GM20000 (cell line): ENCODE results near the gene VEPH1.
A peak's percentile ranks its signal among the peaks of the same experiment; 100 is the strongest.

Experiments
- DNase-seq: peaks from one replicate; pipeline ENCODE4 v3.0.0; 2012; ENCODE audit warnings: low spot score
- CTCF ChIP-seq: IDR thresholded peaks from 2 replicates; pipeline ENCODE4 v1.5.1; 2012; ENCODE audit warnings: mild to moderate bottlenecking, control low read depth; ENCODE audit errors: extremely low read depth, missing control alignments

Gene VEPH1

GRCh38 chr3:157226173-157226847 is 276.9 kb downstream of the VEPH1 start:
- DNase-seq: peak; percentile 19
- TF ChIP-seq CTCF: no peak

GRCh38 chr3:157225001-157225400 is 278.2 kb downstream of the VEPH1 start:
- no peak for TF ChIP-seq CTCF
- no peak for DNase-seq

GRCh38 chr3:157220883-157221282 is 282.3 kb downstream of the VEPH1 start:
- TF ChIP-seq CTCF: no peak
- no peak for DNase-seq

- TF ChIP-seq CTCF: no peak
- DNase-seq: no peak
Measured at GRCh38 chr3:157220211-157220610, 283.0 kb downstream of the VEPH1 start.

GRCh38 chr3:157219215-157219614 is 284.0 kb downstream of the VEPH1 start:
- TF ChIP-seq CTCF: no peak
- no peak for DNase-seq
